ENCODE measurements around the gene PITX2.

PITX2 gene

GRCh38 chr4:110622841-110623717 is at the start of gene PITX2:
Gene PITX2 (minus strand): TSS chr4:110623077. CDS start chr4:110622460, 617 bp downstream.
- in situ Hi-C loops (cut with MboI; ENCODE audit: low sequenced_read_pairs), result no loop called here

GRCh38 chr4:110671679-110672078 is 48.8 kb upstream of the PITX2 start:
- in situ Hi-C loops (cut with MboI; ENCODE audit: low sequenced_read_pairs), result no loop called here

GRCh38 chr4:110669663-110670062 is 46.8 kb upstream of the PITX2 start:
- in situ Hi-C loops (cut with MboI; ENCODE audit: low sequenced_read_pairs), result no loop called here

DNA sequence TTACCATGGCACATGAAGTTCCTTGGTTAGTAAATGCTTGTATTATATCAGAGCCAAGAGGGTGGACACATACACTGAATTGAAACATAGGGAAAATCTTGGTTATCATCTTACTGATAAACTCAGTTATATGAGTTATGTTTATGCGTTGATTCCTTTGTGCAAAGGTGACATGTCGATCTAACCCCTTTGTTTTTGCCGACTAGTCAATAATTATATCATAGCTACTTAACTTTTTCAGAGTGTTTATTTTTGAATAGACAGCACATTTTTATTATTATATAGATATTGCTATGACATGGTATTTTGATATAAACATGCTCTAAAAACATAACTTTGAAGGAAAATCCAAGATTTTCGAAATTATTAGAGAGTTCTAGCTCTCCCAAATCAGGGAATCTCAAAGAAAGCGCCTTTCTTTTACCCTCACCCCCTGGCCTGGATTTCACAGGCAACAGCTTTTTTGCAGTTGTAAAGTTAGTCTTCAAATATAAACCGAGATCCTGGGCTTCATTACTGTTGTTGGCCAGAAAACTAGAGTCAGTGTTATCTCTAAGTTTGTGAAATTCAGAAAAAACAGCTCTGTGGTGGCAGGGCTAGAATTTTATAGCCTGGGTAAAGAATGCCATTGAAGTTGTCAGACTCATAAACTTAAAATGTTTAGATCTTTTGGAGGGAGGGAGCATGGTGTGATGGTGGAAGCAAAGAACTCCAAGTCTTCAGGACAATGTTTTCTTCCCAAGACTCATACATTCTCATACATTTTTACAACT is 45.8 kb upstream of the PITX2 start:
- in situ Hi-C loops (cut with MboI; ENCODE audit: low sequenced_read_pairs), result no loop called here

- in situ Hi-C loops (cut with MboI; ENCODE audit: low sequenced_read_pairs), result no loop called here
These were observed 44.8 kb upstream of the PITX2 start for GRCh38 chr4:110667670-110668069.

DNA sequence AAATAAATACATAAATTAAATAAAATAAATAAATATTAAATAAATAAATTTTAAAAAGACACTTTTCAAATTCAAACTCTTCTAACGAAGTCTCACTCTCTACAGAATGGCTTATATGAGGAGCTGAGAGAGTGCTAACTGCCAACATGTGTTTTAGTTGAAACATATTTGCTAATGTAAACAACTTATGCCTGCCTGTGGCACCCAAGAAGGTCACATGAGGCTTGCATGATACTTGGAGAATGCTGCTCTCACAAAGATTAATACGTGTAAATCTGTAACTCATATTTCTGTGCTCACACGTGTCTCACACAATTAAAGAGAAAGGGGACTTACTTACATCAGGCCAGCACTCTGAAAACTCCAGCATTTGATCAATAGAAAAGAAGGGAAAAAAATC is 43.2 kb upstream of the PITX2 start:
- in situ Hi-C loops (cut with MboI; ENCODE audit: low sequenced_read_pairs), result no loop called here

GRCh38 chr4:110663738-110664444 is 41.0 kb upstream of the PITX2 start:
- in situ Hi-C loops (cut with MboI; ENCODE audit: low sequenced_read_pairs), result no loop called here

DNA sequence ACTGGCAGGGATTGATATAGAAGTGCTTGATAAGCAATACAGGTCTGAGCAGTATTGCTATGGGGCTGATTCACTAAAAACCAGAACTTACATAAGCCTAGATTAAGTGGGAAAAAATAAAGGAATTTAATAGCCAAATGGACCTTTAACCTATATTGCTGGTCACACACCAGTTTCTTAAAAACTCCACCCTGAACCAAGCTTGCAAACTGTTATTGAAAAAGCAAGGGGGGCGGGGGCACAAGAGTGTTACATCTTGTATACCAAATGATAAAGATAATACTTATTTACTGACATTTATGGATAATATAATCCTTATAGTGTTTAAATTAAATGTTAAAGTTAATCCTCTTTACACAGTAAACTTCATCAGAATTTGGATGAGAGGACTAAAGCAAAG is 40.3 kb upstream of the PITX2 start:
- in situ Hi-C loops (cut with MboI; ENCODE audit: low sequenced_read_pairs), result no loop called here

DNA sequence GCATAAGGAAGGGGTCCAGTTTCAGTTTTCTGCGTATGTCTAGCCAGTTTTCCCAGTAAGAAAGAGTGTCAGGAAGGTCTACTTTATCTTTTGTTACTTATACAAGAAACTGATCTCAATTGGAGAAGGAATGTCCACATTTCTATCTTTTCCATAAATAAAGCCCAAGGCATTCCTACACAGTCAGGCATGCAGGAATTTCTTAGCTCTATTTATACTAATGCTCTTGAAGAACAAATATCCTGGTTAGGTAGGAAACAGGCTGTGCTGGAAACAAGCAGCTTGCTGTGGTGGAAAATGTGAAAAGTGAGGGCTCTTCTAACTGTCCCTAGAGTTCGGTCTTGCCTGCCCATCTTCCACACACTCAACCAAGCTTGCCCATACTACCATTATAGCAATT is 37.9 kb upstream of the PITX2 start:
- in situ Hi-C loops (cut with MboI; ENCODE audit: low sequenced_read_pairs), result no loop called here

GRCh38 chr4:110654254-110654635 is 31.4 kb upstream of the PITX2 start:
- in situ Hi-C loops (cut with MboI; ENCODE audit: low sequenced_read_pairs), result no loop called here

- in situ Hi-C loops (cut with MboI; ENCODE audit: low sequenced_read_pairs), result no loop called here
These were observed 30.7 kb upstream of the PITX2 start for GRCh38 chr4:110653321-110654253.

GRCh38 chr4:110644008-110644407 is 21.1 kb upstream of the PITX2 start:
- in situ Hi-C loops (cut with MboI; ENCODE audit: low sequenced_read_pairs), result no loop called here

DNA sequence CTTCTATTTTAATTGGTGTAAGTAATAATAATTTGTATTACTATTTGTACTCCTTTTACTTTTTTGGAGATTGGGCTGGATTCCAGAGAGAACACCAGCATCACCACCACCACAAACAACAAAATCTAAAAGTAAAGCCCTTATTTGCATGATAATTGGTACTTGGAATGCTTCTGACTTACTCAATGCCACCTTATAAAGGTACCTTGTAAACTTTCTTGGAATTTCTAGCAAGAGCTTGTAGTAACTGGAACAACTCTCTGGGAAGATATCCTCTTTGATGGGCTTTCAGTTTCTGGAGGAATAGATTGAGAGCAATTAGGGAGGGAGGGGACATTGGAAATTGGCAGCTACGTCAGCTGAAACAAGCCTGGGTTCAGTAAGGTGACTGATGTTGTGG is 20.2 kb upstream of the PITX2 start:
- in situ Hi-C loops (cut with MboI; ENCODE audit: low sequenced_read_pairs), result no loop called here

DNA sequence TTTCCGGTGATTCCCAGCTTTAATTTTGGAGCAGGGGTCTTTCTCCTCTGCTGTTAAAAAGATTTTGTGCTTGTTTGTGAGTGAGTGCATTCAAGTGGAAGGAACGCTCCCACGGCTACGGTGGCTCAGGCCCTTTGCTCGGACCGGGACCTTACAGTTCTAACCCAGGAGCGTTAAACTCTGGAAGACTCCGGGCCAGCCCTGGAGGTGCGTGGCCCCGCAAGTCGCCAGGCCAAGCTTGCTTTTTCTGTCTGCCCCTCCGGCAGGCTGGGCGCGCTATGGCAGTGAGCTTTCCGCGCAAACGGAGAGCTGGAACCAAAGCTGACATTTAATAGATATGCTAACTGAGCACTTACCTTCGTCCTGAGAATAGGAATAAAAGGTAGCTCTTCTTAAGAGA is 18.3 kb upstream of the PITX2 start:
- in situ Hi-C loops (cut with MboI; ENCODE audit: low sequenced_read_pairs), result no loop called here

- in situ Hi-C loops (cut with MboI; ENCODE audit: low sequenced_read_pairs), result no loop called here
These were observed 17.7 kb upstream of the PITX2 start for GRCh38 chr4:110640576-110640975.

DNA sequence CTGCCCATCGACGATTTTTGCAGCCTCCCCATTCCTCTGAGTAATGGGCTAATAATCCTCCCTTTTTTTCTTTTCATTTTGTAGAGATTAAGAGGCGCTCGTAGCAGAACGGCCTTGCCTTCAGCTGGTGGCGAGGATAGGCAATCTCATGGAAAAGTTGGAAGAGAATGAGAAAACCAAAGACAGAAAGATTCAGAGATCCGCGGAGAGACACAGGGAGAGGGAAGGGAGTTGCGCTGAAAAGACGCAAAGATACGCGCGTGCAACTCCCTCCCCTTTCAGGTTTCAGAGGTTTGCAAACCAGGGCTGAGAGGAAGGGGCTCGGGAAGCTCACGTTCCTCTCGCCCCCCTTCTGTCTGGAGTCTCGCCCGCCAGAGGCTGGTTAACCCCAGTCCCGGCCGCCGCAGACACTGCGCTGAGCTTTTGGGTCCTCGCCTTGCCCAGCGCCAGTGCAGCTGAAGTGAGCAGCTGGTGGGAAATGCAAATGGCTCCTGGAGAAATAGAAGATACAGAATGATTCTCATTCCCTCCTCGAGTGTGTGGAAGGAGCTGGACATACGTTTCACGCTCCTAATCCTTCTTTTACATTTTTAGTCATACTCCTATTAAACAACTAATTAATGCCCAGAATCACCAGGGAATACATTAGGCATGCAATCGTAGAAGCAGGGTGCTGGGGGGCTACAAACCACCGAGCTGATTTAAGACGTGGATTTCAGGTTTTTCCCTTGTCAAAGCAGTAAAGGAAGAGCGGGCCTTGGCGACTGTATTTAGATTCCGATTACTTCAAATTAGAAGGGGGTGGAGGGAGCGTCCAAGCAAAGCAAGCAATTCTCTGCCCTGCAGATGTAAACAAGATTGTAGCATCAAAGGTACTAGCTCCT is 16.6 kb upstream of the PITX2 start:
- in situ Hi-C loops (cut with MboI; ENCODE audit: low sequenced_read_pairs), result no loop called here

- in situ Hi-C loops (cut with MboI; ENCODE audit: low sequenced_read_pairs), result no loop called here
These were observed 15.3 kb upstream of the PITX2 start for GRCh38 chr4:110638089-110638746.

GRCh38 chr4:110637408-110638088 is 14.7 kb upstream of the PITX2 start:
- in situ Hi-C loops (cut with MboI; ENCODE audit: low sequenced_read_pairs), result no loop called here

Data from HL-60/S4 treated with retinoic acid at 250 ng/mL for 4 days and 3 days (cell line).